ENCODE measurements around the gene TGM6. TPM values are rescaled to one million over a fixed set of nuclear protein-coding genes. Genes with fewer than 3 reads are reported as not detected.

The TGM6 gene
- total RNA-seq, 1 experiment from 2014 or later: not detected

DNA sequence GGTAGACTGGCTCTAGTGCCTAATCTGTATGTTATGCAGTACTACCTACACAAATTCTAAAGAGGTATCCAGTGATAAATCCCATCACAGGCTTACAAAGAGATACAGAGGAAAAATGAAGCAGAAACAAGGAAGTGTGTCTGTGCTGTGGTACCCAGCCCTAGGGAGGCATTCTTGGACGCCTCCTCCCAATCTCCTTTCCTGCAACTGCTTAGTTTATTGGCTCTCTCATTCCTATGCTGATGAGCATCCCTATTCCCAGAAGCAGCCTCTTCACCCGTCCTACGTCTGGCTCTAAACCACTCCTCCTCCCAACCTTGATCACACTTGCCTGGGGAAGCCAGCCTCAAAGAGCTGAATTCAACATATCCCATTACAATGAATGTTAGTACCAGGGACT is 34.5 kb upstream of the TGM6 start:
- TF ChIP-seq, protein P1, sequence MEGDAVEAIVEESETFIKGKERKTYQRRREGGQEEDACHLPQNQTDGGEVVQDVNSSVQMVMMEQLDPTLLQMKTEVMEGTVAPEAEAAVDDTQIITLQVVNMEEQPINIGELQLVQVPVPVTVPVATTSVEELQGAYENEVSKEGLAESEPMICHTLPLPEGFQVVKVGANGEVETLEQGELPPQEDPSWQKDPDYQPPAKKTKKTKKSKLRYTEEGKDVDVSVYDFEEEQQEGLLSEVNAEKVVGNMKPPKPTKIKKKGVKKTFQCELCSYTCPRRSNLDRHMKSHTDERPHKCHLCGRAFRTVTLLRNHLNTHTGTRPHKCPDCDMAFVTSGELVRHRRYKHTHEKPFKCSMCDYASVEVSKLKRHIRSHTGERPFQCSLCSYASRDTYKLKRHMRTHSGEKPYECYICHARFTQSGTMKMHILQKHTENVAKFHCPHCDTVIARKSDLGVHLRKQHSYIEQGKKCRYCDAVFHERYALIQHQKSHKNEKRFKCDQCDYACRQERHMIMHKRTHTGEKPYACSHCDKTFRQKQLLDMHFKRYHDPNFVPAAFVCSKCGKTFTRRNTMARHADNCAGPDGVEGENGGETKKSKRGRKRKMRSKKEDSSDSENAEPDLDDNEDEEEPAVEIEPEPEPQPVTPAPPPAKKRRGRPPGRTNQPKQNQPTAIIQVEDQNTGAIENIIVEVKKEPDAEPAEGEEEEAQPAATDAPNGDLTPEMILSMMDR (conservative IDR thresholded peaks at IDR 0.05): no peak
- no peak overlapping the region for H3K4me3 Mint-ChIP-seq
- H3K23ac ChIP-seq (ENCODE audit: insufficient read length, low read depth, low read length): no peak overlapping the region
- H3K4me1 ChIP-seq (ENCODE audit: insufficient read depth, low read length): no peaks in the 10 kb centered on the region; the same call in 1 of the 2 replicates
- H3K27me3 Mint-ChIP-seq (ENCODE audit: low read depth): no peaks in the 10 kb centered on the region
- WGBS (ENCODE audit: extremely low coverage, insufficient read length, low lambda C conversion rate): no CpG with 5 or more reads among the region's 3 CpGs
- no peak overlapping the region for H4K5ac ChIP-seq (ENCODE audit: insufficient read length, low read depth, low read length)
- no peak overlapping the region for H2AFZ ChIP-seq (ENCODE audit: low read length)
- H3K27ac Mint-ChIP-seq: no peak overlapping the region
- H3K27me3 ChIP-seq (ENCODE audit: insufficient read depth, low read length): no peaks in the 10 kb centered on the region
- no peak overlapping the region for H3K4ac ChIP-seq (ENCODE audit: low read depth, low read length)
- no peak overlapping the region for H3K9ac ChIP-seq (ENCODE audit: extremely low read depth, insufficient read length, low read length)
- no peak overlapping the region for H2BK15ac ChIP-seq (ENCODE audit: low read depth, low read length)
- H3K23me2 ChIP-seq (ENCODE audit: insufficient read length, low read depth, low read length, poor library complexity, severe bottlenecking): no peaks in the 10 kb centered on the region
- no peak overlapping the region for H4K8ac ChIP-seq (replicated peaks; ENCODE audit: insufficient read length, low read depth, low read length)
- no peak overlapping the region for H3K14ac ChIP-seq (ENCODE audit: insufficient read depth, low read length)
- no peak overlapping the region for H3K18ac ChIP-seq (ENCODE audit: insufficient read length, low read depth, low read length)
- no peak overlapping the region for H2BK120ac ChIP-seq (ENCODE audit: low read depth, low read length, poor library complexity, severe bottlenecking)
- peaks cover 4 to 6% of the 10 kb centered on the region in 2 experiments; a peak in 2 of 5 replicates for H3K9me3 Mint-ChIP-seq
- no peak overlapping the region for H2BK20ac ChIP-seq (ENCODE audit: low read depth, low read length, poor library complexity, severe bottlenecking)
- H2AK5ac ChIP-seq (ENCODE audit: insufficient read length, low read length): no peak overlapping the region
- no peak overlapping the region for H3T11ph ChIP-seq (ENCODE audit: low read length)
- H3K56ac ChIP-seq (ENCODE audit: insufficient read length, low read depth, low read length): no peak overlapping the region
- H4K91ac ChIP-seq (ENCODE audit: insufficient read length, low read depth, low read length): no peak overlapping the region
- H3K36me3 Mint-ChIP-seq (ENCODE audit: insufficient read depth in 1 of 3, low read depth in 3 of 3): no peaks in the 10 kb centered on the region; a peak in 1 of 7 replicates
- H2BK5ac ChIP-seq (ENCODE audit: insufficient read length, low read length): no peak overlapping the region
- no peak overlapping the region for H2BK12ac ChIP-seq (ENCODE audit: insufficient read length, low read depth, low read length)
- H3K27ac ChIP-seq (ENCODE audit: insufficient read length, low read depth, low read length): no peak overlapping the region
- H3K79me2 ChIP-seq (ENCODE audit: insufficient read depth, low read length): no peaks in the 10 kb centered on the region
- H3K79me1 ChIP-seq (ENCODE audit: insufficient read depth, low read depth, low read length, poor library complexity, severe bottlenecking): no peaks in the 10 kb centered on the region
- no peaks in the 10 kb centered on the region for H3K9me3 ChIP-seq (ENCODE audit: control insufficient read depth, low read depth, low read length)
- peaks cover 0 to 2% of the 10 kb centered on the region in 2 experiments; a peak in 1 of 4 replicates for H3K4me1 Mint-ChIP-seq
- DNase-seq: no peak
- no peak overlapping the region for H3K4me2 ChIP-seq (ENCODE audit: insufficient read depth, insufficient read length, low read length)
- no peaks in the 10 kb centered on the region for H4K20me1 ChIP-seq (ENCODE audit: control insufficient read depth, insufficient read depth, insufficient read length)

Measured in H9 (cell line).